AG04449 (cell line): ENCODE data around the gene THOC5.

Experiments used
- CTCF ChIA-PET: fragments of 350-600 bp; formaldehyde crosslinking; extraction: SDS; loops from one replicate; lab custom pipeline; 2021; ENCODE audit warnings: antibody characterized with exemption; lab: Yijun Ruan, JAX
- POLR2A ChIA-PET: fragments of 400-600, 350-600 bp; formaldehyde crosslinking; extraction: SDS; loops from one replicate; lab custom pipeline; 2020; ENCODE audit warnings: antibody characterized with exemption, inconsistent platforms; lab: Yijun Ruan, JAX
- DNase-seq: peaks from one replicate; pipeline ENCODE4 v3.0.0-alpha.2; 2010; ENCODE audit warnings: low read depth, low spot score
- H3K4me3 ChIP-seq: 2 replicates; pipeline ENCODE4 v1.5.1; 2011; ENCODE audit warnings: low read depth, mild to moderate bottlenecking, control low read depth, low read length
- TF ChIP-seq, protein P1 (sequence below): IDR thresholded peaks from one replicate; pipeline ENCODE4 v1.5.1; 2011; ENCODE audit warnings: mild to moderate bottlenecking, moderate library complexity, low read length, control low read depth, inconsistent platforms; ENCODE audit not compliant: insufficient read depth; ENCODE audit errors: missing control alignments

THOC5 gene

GRCh38 chr22:29485448-29485847 is 68.1 kb downstream of the THOC5 start:
- POLR2A ChIA-PET, result no interaction called here
- H3K4me3 ChIP-seq, result no peak overlapping the region
- CTCF ChIA-PET, result interaction anchor here (1.2 kb wide), 1 partner anchor 16 kb away, joined by 5 read pairs; no protein-coding TSS in a partner anchor
- DNase-seq, result no peak
- TF ChIP-seq, protein P1, sequence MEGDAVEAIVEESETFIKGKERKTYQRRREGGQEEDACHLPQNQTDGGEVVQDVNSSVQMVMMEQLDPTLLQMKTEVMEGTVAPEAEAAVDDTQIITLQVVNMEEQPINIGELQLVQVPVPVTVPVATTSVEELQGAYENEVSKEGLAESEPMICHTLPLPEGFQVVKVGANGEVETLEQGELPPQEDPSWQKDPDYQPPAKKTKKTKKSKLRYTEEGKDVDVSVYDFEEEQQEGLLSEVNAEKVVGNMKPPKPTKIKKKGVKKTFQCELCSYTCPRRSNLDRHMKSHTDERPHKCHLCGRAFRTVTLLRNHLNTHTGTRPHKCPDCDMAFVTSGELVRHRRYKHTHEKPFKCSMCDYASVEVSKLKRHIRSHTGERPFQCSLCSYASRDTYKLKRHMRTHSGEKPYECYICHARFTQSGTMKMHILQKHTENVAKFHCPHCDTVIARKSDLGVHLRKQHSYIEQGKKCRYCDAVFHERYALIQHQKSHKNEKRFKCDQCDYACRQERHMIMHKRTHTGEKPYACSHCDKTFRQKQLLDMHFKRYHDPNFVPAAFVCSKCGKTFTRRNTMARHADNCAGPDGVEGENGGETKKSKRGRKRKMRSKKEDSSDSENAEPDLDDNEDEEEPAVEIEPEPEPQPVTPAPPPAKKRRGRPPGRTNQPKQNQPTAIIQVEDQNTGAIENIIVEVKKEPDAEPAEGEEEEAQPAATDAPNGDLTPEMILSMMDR, result no peak

- TF ChIP-seq, protein P1, result no peak
- DNase-seq, result no peak
- CTCF ChIA-PET, result interaction anchor here (0.9 to 1.2 kb wide), 2 partner anchors 15 to 179 kb away, joined by 3 to 5 read pairs; no protein-coding TSS in a partner anchor
- H3K4me3 ChIP-seq, result no peak overlapping the region
- POLR2A ChIA-PET, result no interaction called here
Measured at GRCh38 chr22:29484642-29485041, 68.9 kb downstream of the THOC5 start.

- TF ChIP-seq, protein P1, result no peak
- POLR2A ChIA-PET, result no interaction called here
- CTCF ChIA-PET, result no interaction called here
Measured at GRCh38 chr22:29483254-29483653, 70.3 kb downstream of the THOC5 start.

DNA sequence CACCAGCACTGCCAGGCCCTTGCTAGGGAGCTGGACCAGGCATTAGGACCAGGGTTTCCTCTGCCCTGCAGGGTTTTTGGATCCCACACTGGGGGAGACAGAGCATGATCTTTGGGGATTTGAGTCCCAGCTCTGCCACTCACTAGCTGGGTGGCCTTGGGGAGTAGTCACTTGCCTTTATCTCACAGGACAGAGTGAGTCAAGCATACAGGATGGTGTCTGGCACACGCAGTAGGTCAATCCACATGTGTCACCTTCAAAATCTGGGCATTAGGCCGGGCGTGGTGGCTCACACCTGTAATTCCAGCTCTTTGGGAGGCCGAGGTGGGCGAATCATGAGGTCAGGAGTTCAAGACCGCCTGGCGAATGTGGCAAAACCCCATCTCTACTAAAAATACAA is 70.8 kb downstream of the THOC5 start:
- POLR2A ChIA-PET, result no interaction called here
- TF ChIP-seq, protein P1, result no peak
- CTCF ChIA-PET, result interaction anchor here (0.6 to 1.4 kb wide), 2 partner anchors 10 to 13 kb away, joined by 3 to 6 read pairs; no protein-coding TSS in a partner anchor
- no peak for DNase-seq
- H3K4me3 ChIP-seq, result no peak overlapping the region

More at GRCh38 chr22:29483254-29483653, 70.3 kb downstream of the THOC5 start:
- no peak overlapping the region for H3K4me3 ChIP-seq
- DNase-seq, result no peak

DNA sequence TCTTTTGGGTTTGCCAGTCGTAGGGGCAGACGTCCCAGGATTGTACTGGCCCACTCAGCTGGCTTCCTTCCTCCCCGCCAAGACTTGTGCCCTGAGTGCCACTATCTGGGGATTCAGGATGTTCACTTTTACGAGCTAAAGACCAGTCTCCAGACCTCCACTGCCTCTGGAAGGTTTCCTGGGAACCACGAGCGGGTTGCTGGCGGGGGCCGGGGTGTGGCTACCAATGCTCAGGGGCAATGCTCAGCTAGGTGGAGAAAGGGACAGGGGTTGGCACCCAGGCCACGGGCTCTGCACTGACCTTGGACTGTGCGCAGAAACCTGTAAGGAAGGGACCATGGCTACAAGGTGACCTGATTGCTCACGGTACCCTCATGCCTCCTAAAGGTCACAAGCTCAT is 71.3 kb downstream of the THOC5 start:
- ChIA-PET POLR2A (interaction anchor here (0.8 to 0.9 kb wide), 2 partner anchors 12 to 71 kb away, joined by 3 read pairs; partner anchors contain the start of gene THOC5), CTCF (interaction anchor here (0.6 to 1.4 kb wide), 3 partner anchors 11 to 13 kb away, joined by 3 to 6 read pairs (median 3); no protein-coding TSS in a partner anchor)
- DNase-seq, result no peak
- TF ChIP-seq, protein P1, result no peak
- H3K4me3 ChIP-seq, result no peak overlapping the region

DNA sequence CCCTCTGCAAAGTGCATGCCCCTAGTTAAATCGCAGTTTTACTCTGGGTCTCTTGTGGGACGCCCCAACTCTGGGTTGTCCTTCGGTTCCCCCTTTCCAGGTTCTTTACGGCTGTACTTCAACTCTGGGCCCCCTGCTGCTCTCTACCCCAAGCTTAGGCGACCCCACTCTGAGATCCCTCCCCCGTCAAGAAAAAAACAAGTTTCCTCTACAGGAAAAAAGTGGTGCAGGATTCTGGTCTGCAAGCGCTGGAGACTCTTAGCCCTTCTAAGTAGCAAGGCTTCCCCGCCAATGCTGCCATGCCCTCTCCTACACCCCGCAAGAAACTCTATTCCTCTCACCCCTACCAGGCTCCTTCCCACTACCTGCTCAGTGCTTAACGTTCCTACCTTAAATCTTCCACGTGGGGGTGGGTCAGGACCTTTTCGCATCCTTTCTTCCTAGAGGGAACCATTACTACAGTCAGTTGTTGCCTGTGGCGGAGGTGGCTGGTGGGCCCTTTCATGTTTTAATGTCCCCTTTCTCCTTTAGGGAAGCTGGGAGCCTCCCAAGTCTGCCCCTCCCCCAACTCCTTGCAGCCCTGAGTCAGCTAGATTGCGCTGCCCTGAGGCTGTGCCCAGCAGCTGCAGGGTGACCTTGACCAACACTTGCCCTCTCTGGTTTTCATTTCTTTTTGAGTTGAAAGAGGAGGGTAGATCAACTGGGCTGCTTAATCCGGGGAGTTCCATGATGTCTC is 72.1 kb downstream of the THOC5 start:
- TF ChIP-seq, protein P1, result no peak
- no peak for DNase-seq
- ChIA-PET CTCF (interaction anchor here (0.9 to 1.6 kb wide), 4 partner anchors 10 to 86 kb away, joined by 3 to 9 read pairs (median 4); no protein-coding TSS in a partner anchor), POLR2A (interaction anchor here (0.8 to 0.9 kb wide), 2 partner anchors 13 to 72 kb away, joined by 3 read pairs; partner anchors contain the start of gene THOC5)
- peak overlapping the region; percentile 49 for H3K4me3 ChIP-seq
